PC-3 (cell line): Measurements from ENCODE around the gene PLD1.

ENCODE experiments used
- EZH2 ChIP-seq: fragments of 300-600 bp; sonication (generic); IDR thresholded peaks from one replicate; pipeline ENCODE4 v1.6.1; 2017; ENCODE audit warnings: antibody characterized with exemption, mild to moderate bottlenecking, low read length; ENCODE audit not compliant: unreplicated experiment
- EZH2phosphoT487 ChIP-seq: fragments of 300-600 bp; sonication (generic); IDR thresholded peaks from 2 replicates; pipeline ENCODE4 v1.6.1; 2018; ENCODE audit warnings: mild to moderate bottlenecking, antibody characterized with exemption, low read length, borderline replicate concordance
- TF ChIP-seq, protein P1 (sequence below): fragments of 300-600 bp; sonication (generic); conservative IDR thresholded peaks from 2 replicates; pipeline ENCODE4 v1.5.1; 2017; ENCODE audit warnings: antibody characterized with exemption, low read depth, mild to moderate bottlenecking, low read length

DNA sequence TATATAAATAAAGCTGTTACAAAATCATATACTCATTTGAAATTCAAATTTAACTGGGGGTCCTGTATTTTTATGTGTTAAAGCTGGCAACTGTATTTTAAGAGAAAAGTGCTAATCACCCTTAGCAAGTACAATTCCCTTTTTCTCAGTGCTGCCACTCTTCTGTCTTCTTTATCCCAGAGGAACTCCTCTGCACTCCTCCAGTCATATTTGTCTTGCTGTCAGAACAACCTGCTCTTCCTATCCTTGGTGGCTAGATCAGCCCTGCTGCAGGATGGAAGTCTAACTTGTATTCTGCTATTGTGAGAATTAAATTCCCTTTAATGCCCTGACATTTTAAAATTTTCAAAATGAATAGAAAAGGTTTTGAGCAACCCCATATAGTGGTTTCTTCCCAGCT, 226.2 kb downstream of the PLD1 start:
- TF ChIP-seq, protein P1, sequence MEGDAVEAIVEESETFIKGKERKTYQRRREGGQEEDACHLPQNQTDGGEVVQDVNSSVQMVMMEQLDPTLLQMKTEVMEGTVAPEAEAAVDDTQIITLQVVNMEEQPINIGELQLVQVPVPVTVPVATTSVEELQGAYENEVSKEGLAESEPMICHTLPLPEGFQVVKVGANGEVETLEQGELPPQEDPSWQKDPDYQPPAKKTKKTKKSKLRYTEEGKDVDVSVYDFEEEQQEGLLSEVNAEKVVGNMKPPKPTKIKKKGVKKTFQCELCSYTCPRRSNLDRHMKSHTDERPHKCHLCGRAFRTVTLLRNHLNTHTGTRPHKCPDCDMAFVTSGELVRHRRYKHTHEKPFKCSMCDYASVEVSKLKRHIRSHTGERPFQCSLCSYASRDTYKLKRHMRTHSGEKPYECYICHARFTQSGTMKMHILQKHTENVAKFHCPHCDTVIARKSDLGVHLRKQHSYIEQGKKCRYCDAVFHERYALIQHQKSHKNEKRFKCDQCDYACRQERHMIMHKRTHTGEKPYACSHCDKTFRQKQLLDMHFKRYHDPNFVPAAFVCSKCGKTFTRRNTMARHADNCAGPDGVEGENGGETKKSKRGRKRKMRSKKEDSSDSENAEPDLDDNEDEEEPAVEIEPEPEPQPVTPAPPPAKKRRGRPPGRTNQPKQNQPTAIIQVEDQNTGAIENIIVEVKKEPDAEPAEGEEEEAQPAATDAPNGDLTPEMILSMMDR, result no peak
- TF ChIP-seq EZH2 (no peak), EZH2phosphoT487 (no peak)
